Measurements from ENCODE around the gene RNF121.

DNA sequence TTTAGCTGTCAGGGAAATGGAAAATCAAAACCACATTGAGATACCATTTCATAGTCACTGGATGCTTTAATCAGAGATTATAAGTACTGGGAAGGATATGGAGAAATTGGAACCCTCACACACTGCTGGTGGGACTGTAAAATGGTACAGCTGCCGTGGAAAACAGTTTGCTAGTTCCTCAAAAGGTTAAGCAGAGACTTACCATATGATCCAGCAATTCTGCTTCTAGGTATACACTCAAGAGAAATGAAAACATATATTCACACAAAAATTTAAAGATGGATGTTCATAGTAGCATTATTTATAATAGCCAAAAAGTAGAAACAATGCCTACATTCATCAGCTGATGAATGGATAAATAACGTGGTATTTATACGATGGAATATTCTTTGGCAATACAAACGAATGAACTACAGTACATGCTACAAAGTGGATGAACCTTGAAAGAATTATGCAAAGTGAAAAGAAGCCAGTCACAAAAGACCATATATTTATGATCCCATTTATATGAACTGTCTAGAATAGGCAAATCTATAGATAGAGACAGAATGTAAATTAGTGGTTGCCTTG is 23.0 kb downstream of the RNF121 start:
- TF ChIP-seq, protein P1, sequence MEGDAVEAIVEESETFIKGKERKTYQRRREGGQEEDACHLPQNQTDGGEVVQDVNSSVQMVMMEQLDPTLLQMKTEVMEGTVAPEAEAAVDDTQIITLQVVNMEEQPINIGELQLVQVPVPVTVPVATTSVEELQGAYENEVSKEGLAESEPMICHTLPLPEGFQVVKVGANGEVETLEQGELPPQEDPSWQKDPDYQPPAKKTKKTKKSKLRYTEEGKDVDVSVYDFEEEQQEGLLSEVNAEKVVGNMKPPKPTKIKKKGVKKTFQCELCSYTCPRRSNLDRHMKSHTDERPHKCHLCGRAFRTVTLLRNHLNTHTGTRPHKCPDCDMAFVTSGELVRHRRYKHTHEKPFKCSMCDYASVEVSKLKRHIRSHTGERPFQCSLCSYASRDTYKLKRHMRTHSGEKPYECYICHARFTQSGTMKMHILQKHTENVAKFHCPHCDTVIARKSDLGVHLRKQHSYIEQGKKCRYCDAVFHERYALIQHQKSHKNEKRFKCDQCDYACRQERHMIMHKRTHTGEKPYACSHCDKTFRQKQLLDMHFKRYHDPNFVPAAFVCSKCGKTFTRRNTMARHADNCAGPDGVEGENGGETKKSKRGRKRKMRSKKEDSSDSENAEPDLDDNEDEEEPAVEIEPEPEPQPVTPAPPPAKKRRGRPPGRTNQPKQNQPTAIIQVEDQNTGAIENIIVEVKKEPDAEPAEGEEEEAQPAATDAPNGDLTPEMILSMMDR (IDR thresholded peaks at IDR 0.05; ENCODE audit: low read depth, low read length, poor library complexity, severe bottlenecking) = no peak
- TF ChIP-seq EZH2phosphoT487 (IDR thresholded peaks at IDR 0.05; ENCODE audit: borderline replicate concordance, low read length) = no peak

Data from DOHH2 (cell line).